GM15510 (cell line): Measurements from ENCODE around the gene CNDP2.

Experiments used
- POLR2A ChIP-seq: IDR thresholded peaks from 3 replicates; pipeline ENCODE4 v1.6.1; 2011; ENCODE audit warnings: borderline replicate concordance; ENCODE audit not compliant: insufficient read length; ENCODE audit errors: extremely low read depth

Gene CNDP2

GRCh38 chr18:74457725-74458421 lies 38.3 kb upstream of the CNDP2 start:
- TF ChIP-seq POLR2A: no peak

- no peak for TF ChIP-seq POLR2A
Observed at GRCh38 chr18:74459889-74460288, 36.3 kb upstream of the CNDP2 start.

GRCh38 chr18:74460825-74461224 lies 35.3 kb upstream of the CNDP2 start:
- no peak for TF ChIP-seq POLR2A

- no peak for TF ChIP-seq POLR2A
Observed at GRCh38 chr18:74463254-74463653, 32.9 kb upstream of the CNDP2 start.

GRCh38 chr18:74463983-74464382 lies 32.2 kb upstream of the CNDP2 start:
- TF ChIP-seq POLR2A: no peak

GRCh38 chr18:74465775-74466174 lies 30.4 kb upstream of the CNDP2 start:
- TF ChIP-seq POLR2A: no peak

GRCh38 chr18:74468547-74469061 lies 27.6 kb upstream of the CNDP2 start:
- no peak for TF ChIP-seq POLR2A

GRCh38 chr18:74472312-74472711 lies 23.9 kb upstream of the CNDP2 start:
- TF ChIP-seq POLR2A: no peak

- no peak for TF ChIP-seq POLR2A
Observed at GRCh38 chr18:74473976-74474640, 22.1 kb upstream of the CNDP2 start.

GRCh38 chr18:74476140-74476539 lies 20.0 kb upstream of the CNDP2 start:
- TF ChIP-seq POLR2A: no peak

- no peak for TF ChIP-seq POLR2A
Observed at GRCh38 chr18:74477771-74478170, 18.4 kb upstream of the CNDP2 start.

GRCh38 chr18:74478316-74478715 lies 17.8 kb upstream of the CNDP2 start:
- no peak for TF ChIP-seq POLR2A

- no peak for TF ChIP-seq POLR2A
Observed at GRCh38 chr18:74478880-74479279, 17.3 kb upstream of the CNDP2 start.

- no peak for TF ChIP-seq POLR2A
Observed at GRCh38 chr18:74479486-74480148, 16.5 kb upstream of the CNDP2 start.

- no peak for TF ChIP-seq POLR2A
Observed at GRCh38 chr18:74480149-74480651, 16.0 kb upstream of the CNDP2 start.

GRCh38 chr18:74482697-74483096 lies 13.5 kb upstream of the CNDP2 start:
- TF ChIP-seq POLR2A: no peak

- no peak for TF ChIP-seq POLR2A
Observed at GRCh38 chr18:74486119-74486849, 9.9 kb upstream of the CNDP2 start.
